ENCODE data around the gene EXTL1.
"Not testable (repeated sequence)": the region's sequence is repeated elsewhere in the genome, so short reads cannot be mapped to it uniquely, and the experiment has no call there.

Gene EXTL1

GRCh38 chr1:26021647-26022403 lies at the start of gene EXTL1:
EXTL1 (plus strand) TSS chr1:26021775; CDS start chr1:26022647, 872 bp downstream.
- Mint-ChIP-seq H3K4me3 (no peak within 1 kb of the TSS), H3K27me3 (no peaks in the 10 kb centered on the region), H3K36me3 (no peaks in the 10 kb centered on the region), H3K27ac (peak within 1 kb of the TSS; percentile 17), H3K9me3 (no peaks in the 10 kb centered on the region), H3K4me1 (peaks cover 5% of the 10 kb centered on the region)

GRCh38 chr1:25971811-25972180 lies 49.8 kb upstream of the EXTL1 start:
- H3K36me3 Mint-ChIP-seq, result peaks cover 34% of the 10 kb centered on the region
- peaks cover 62% of the 10 kb centered on the region for H3K4me1 Mint-ChIP-seq
- no peaks in the 10 kb centered on the region for H3K27me3 Mint-ChIP-seq
- H3K4me3 Mint-ChIP-seq, result peak overlapping the region; percentile 64
- no peaks in the 10 kb centered on the region for H3K9me3 Mint-ChIP-seq
- peak overlapping the region; percentile 97 for H3K27ac Mint-ChIP-seq

- peak overlapping the region; percentile 71 for H3K27ac Mint-ChIP-seq
- no peaks in the 10 kb centered on the region for H3K9me3 Mint-ChIP-seq
- no peak overlapping the region for H3K4me3 Mint-ChIP-seq
- no peaks in the 10 kb centered on the region for H3K27me3 Mint-ChIP-seq
- H3K36me3 Mint-ChIP-seq, result peaks cover 32% of the 10 kb centered on the region
- H3K4me1 Mint-ChIP-seq, result peaks cover 61% of the 10 kb centered on the region
Observed at GRCh38 chr1:25973610-25974321, 47.8 kb upstream of the EXTL1 start.

- Mint-ChIP-seq H3K9me3 (no peaks in the 10 kb centered on the region), H3K4me3 (no peak overlapping the region), H3K36me3 (peaks cover 34% of the 10 kb centered on the region), H3K27ac (no peak overlapping the region), H3K27me3 (no peaks in the 10 kb centered on the region), H3K4me1 (peaks cover 22% of the 10 kb centered on the region)
Observed at GRCh38 chr1:25977801-25978200, 43.8 kb upstream of the EXTL1 start.

DNA sequence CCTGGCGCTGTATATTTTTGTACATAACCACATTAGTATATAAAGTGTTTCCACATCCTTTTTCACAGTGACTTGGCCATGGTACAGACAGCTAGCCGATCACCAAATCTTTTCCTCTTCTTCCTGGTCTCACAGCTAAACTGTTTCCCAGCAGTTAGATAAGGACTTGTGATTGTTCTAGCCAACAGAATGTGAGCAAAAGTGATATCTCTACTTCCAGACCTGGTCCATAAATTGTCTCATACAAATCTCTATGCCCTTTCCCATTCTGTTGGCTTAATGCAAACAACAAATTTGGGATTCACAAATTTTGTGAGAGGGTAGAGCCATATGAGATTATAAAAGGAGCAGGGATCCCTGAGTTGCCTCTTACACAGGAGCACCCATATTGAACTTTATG lies 43.2 kb upstream of the EXTL1 start:
- Mint-ChIP-seq H3K27ac (peak overlapping the region; percentile 38), H3K4me1 (peaks cover 19% of the 10 kb centered on the region), H3K36me3 (peaks cover 35% of the 10 kb centered on the region), H3K4me3 (no peak overlapping the region), H3K9me3 (no peaks in the 10 kb centered on the region), H3K27me3 (no peaks in the 10 kb centered on the region)

- no peak overlapping the region for H3K27ac Mint-ChIP-seq
- H3K4me3 Mint-ChIP-seq, result no peak overlapping the region
- H3K9me3 Mint-ChIP-seq, result no peaks in the 10 kb centered on the region
- H3K4me1 Mint-ChIP-seq, result peaks cover 12% of the 10 kb centered on the region
- peaks cover 28% of the 10 kb centered on the region for H3K36me3 Mint-ChIP-seq
- H3K27me3 Mint-ChIP-seq, result no peaks in the 10 kb centered on the region
Observed at GRCh38 chr1:25979210-25979609, 42.4 kb upstream of the EXTL1 start.

DNA sequence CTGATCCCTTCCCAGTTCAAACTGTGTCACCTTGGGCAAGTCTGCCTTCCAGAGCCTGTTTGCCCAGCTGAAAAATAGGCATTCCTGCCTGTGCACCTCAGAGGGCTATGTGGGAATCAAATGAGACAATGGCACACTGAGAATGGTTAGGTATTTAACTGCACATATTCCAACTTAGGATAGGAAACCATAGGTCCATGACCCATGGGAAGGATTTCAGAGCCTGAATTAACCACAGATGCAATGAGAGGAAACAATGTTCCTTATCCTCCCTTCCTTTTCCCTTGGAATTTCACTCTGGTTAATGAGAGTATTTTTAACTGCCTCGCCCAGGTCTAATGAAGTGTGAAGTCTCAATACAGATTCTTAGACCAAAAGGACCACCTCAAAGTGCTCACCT lies 36.4 kb upstream of the EXTL1 start:
- no peaks in the 10 kb centered on the region for H3K27me3 Mint-ChIP-seq
- no peaks in the 10 kb centered on the region for H3K9me3 Mint-ChIP-seq
- peak overlapping the region; percentile 43 for H3K27ac Mint-ChIP-seq
- peaks cover 20% of the 10 kb centered on the region for H3K36me3 Mint-ChIP-seq
- H3K4me1 Mint-ChIP-seq, result peaks cover 45% of the 10 kb centered on the region
- H3K4me3 Mint-ChIP-seq, result no peak overlapping the region

- no peak overlapping the region for H3K4me3 Mint-ChIP-seq
- H3K9me3 Mint-ChIP-seq, result no peaks in the 10 kb centered on the region
- peaks cover 20% of the 10 kb centered on the region for H3K36me3 Mint-ChIP-seq
- no peaks in the 10 kb centered on the region for H3K27me3 Mint-ChIP-seq
- peak overlapping the region; percentile 43 for H3K27ac Mint-ChIP-seq
- H3K4me1 Mint-ChIP-seq, result peaks cover 48% of the 10 kb centered on the region
Observed at GRCh38 chr1:25985670-25986069, 35.9 kb upstream of the EXTL1 start.

DNA sequence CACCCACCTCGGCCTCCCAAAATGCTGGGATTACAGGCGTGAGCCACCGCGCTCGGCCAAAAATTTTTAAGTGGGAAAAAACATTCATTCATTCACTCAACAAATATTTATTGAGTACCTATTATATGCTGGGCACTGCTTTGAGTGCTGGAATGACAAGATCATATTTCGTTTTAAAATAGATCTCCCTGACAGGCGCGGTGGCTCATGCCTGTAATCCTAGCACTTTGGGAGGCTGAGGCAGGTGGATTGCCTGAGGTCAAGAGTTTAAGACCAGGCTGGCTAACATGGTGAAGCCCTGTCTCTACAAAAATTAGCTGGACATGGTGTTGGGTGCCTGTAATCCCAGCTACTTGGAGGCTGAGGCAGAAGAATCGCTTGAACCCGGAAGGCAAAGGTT lies 34.8 kb upstream of the EXTL1 start:
- not testable (repeated sequence) for H3K4me3 Mint-ChIP-seq, H3K9me3 Mint-ChIP-seq, H3K27me3 Mint-ChIP-seq, H3K27ac Mint-ChIP-seq
- Mint-ChIP-seq H3K36me3 (peaks cover 18% of the 10 kb centered on the region), H3K4me1 (peaks cover 54% of the 10 kb centered on the region)

DNA sequence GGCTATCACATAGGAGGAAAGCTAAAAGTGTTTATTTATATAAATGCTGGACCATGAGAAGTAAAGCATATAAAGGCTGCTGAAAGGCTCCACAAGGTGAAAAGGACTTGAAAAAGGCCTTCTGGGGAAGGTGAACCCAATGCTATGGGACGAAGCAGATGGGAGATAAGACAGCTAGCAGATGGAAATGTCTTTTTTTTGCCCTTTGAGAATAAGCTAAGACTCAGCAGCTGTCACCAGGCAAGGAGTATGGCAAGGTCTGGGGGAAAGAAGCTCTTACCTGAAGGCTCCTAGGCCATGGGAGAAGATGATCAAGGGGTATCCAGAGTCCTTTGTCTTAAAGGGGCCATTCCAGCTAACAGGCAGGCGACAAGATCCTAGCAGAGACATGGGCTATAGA lies 33.6 kb upstream of the EXTL1 start:
- H3K9me3 Mint-ChIP-seq, result no peaks in the 10 kb centered on the region
- peaks cover 65% of the 10 kb centered on the region for H3K4me1 Mint-ChIP-seq
- H3K27me3 Mint-ChIP-seq, result no peaks in the 10 kb centered on the region
- H3K36me3 Mint-ChIP-seq, result peaks cover 12% of the 10 kb centered on the region
- H3K4me3 Mint-ChIP-seq, result no peak overlapping the region
- H3K27ac Mint-ChIP-seq, result no peak overlapping the region

GRCh38 chr1:25989440-25990234 lies 31.9 kb upstream of the EXTL1 start:
- peaks cover 75% of the 10 kb centered on the region for H3K4me1 Mint-ChIP-seq

GRCh38 chr1:25990251-25990650 lies 31.3 kb upstream of the EXTL1 start:
- H3K4me1 Mint-ChIP-seq, result peaks cover 74% of the 10 kb centered on the region
- H3K4me3 Mint-ChIP-seq, result peak overlapping the region; percentile 85
- H3K27ac Mint-ChIP-seq, result peak overlapping the region; percentile 89
- H3K9me3 Mint-ChIP-seq, result no peaks in the 10 kb centered on the region
- no peaks in the 10 kb centered on the region for H3K27me3 Mint-ChIP-seq
- H3K36me3 Mint-ChIP-seq, result peaks cover 12% of the 10 kb centered on the region

More at GRCh38 chr1:25989440-25990234, 31.9 kb upstream of the EXTL1 start:
- peak overlapping the region; percentile 94 for H3K27ac Mint-ChIP-seq
- no peaks in the 10 kb centered on the region for H3K9me3 Mint-ChIP-seq
- H3K4me3 Mint-ChIP-seq, result peak overlapping the region; percentile 85
- H3K27me3 Mint-ChIP-seq, result no peaks in the 10 kb centered on the region
- H3K36me3 Mint-ChIP-seq, result peaks cover 12% of the 10 kb centered on the region

- Mint-ChIP-seq H3K27ac (peak overlapping the region; percentile 89), H3K27me3 (no peaks in the 10 kb centered on the region), H3K4me1 (peaks cover 73% of the 10 kb centered on the region), H3K4me3 (peak overlapping the region; percentile 85), H3K9me3 (no peaks in the 10 kb centered on the region), H3K36me3 (peaks cover 7% of the 10 kb centered on the region)
Observed at GRCh38 chr1:25990702-25991395, 30.7 kb upstream of the EXTL1 start.

GRCh38 chr1:25991937-25992688 lies 29.5 kb upstream of the EXTL1 start:
- Mint-ChIP-seq H3K27me3 (no peaks in the 10 kb centered on the region), H3K9me3 (no peaks in the 10 kb centered on the region), H3K36me3 (peaks cover 3% of the 10 kb centered on the region), H3K4me1 (peaks cover 72% of the 10 kb centered on the region), H3K4me3 (no peak overlapping the region), H3K27ac (no peak overlapping the region)

Data from activated naive CD4-positive, alpha-beta T cell treated with anti-CD3 and anti-CD28 coated beads, Interleukin-2, amount 50 U/mL, for 24 hours (primary cell).